NOMO-1 treated with dmso at 0.1 percent for 144 hours (cell line): Measurements from ENCODE around the gene NAXE.
A peak's percentile ranks its signal among the peaks of the same experiment; 100 is the strongest.

ENCODE experiments used
- DNase-seq: peaks from one replicate; lab custom pipeline; 2025; ENCODE audit not compliant: unreplicated experiment; lab: John Stamatoyannopoulos, UW

The NAXE gene

DNA sequence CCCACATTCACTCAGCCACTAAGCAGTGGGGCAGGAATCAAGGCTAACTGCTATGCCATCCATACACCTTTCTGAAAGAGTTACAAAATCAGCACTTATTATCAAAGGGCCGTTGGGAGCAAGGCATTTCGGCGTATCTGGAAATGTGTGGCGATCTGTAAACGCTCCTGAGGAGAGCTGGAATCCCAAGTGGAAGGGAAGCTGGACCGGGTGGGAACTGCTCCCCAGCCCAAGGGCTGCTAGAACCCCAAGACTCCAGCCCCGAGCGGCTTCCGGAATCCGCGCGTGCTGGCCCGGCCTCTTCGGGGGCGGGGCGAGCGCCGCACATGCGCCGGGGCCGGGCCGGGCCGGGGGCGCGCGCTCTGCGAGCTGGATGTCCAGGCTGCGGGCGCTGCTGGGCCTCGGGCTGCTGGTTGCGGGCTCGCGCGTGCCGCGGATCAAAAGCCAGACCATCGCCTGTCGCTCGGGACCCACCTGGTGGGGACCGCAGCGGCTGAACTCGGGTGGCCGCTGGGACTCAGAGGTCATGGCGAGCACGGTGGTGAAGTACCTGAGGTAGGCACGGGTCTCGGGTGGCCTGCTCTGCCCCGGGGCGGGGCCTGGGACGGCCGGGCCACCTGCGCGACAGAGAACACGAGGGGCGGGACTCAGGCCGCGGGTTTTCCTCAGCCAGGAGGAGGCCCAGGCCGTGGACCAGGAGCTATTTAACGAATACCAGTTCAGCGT, at the start of gene NAXE:
TSS of gene NAXE (plus strand) at position 345 of the 726 bp plus-strand sequence. CDS start at position 374, 29 bp downstream.
- DNase-seq: no peak

- DNase-seq: no peak
Observed at GRCh38 chr1:156543066-156543465, 48.5 kb upstream of the NAXE start.

GRCh38 chr1:156544592-156545102, 46.9 kb upstream of the NAXE start:
- DNase-seq: no peak

DNA sequence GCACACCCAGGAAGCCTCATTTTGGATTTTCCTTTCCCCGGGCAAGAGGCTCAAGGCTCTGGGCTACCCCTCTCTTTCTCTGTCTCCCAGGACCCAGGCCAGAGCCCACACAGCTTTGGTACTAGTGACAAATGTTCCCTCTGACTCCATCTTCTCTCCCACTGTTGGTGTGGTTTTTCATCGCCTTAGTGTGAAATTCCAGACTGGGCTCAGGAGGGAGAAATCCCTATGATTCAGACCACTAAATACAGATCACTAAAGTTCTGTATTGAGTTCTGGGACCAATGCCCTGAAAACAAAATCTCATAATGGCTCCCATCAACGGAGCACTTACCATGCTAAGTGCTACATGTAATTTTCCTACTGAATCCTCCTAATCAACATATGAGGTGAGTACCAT, 45.3 kb upstream of the NAXE start:
- DNase-seq: no peak

GRCh38 chr1:156547434-156547833, 44.1 kb upstream of the NAXE start:
- DNase-seq: no peak

DNA sequence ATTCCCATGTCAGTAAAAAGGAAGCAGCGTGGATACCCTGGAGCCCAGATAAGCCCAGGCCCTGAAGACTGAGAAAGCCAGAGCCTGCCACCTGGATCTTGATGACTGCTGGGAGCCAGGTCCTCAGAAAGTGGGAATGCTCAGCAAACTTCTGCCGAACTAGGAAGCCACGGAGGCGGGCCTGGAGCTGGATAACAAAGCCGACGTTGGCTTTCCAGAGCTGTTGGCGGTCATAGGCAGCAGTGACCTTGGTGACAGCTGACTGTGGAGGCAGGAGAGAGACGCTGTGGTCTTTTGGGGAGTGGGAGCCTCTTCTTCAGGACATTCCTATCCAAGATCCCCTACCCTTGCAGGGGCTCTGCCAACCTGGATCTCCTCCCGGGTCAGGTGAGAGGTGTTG, 43.6 kb upstream of the NAXE start:
- DNase-seq: no peak

DNA sequence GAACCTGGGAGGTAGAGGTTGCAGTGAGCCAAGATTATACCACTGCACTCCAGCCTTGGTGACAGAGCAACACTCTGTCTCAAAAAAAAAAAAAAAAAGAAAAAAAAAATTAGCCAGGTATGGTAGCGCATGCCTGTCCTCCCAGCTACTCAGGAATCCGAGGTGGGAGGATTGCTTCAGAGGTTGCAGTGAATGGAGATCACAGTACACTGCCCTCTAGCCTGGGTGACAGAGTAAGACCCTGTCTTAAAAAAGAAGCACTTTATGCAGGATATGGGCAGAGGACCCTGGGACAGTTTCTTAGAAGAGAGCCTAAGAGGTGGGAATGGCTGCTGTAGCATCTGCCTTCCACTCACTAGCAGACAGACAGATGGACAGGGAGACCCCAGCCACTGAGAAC, 42.2 kb upstream of the NAXE start:
- DNase-seq: no peak

GRCh38 chr1:156549831-156550230, 41.7 kb upstream of the NAXE start:
- no peak for DNase-seq

DNA sequence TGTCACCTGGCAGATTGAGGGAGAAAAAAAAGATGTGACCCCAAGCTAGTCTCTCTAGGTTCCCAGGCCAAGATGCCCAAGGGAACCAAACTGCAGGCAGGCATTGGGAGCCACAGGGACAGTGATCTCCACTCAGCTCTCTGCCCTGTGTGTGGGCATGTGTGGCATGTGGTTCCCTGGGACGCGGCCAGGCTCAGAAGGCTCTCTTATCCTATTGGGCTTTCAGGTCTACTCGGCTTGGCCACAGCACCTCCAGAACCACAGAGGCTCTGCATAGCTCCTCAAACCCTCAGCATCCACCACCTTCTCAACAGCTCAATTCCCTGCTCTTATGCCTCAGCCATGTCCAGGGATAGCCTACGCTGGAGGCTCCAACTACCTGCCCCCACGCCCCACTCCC, 41.2 kb upstream of the NAXE start:
- no peak for DNase-seq

DNA sequence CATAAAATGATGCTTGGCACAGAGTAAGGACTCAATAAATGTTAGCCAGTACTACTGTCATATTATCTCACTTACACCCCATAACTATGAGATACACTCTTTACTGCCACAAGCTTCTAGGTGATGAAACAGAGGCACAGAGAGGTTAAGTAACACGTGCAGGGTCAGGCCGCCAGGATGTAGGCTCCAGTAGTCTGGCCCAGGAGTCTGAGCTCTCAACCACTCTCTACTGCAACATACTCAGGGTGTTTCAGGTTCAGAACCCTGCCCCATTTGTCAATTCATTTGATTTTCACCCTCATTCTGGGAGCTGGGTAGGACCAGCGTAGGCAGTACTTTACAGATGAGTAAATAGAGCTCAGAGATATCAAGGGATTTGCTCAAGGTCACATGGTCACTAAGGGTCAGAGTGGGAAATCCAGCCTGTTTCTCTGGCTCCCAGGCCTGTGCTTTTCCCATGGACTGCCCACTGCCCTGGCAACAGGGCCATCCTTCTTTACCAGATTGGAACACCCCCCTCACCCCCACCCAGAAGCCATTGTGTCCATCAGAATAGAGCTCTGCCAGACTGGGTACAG, 40.4 kb upstream of the NAXE start:
- DNase-seq: no peak

DNA sequence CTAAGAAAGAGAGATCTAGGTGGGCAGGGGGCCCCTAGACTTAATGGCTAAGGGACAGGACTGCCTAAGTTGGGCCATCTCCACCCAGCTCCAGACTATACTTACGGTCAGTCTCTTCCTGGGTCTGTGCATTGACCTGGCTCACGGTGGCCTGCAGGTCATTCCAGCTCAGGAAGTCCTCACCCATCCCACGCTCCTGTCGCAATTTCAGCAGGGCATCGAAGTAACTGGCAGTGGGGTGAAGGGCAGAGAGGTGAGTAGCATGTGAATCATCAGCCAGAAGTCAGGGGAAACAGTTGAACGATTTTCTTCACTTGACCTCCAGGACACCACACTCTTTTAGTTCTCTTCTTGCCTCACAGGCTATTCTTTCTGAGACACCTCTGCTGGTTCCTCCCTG, 39.7 kb upstream of the NAXE start:
- peak; percentile 6 for DNase-seq

DNA sequence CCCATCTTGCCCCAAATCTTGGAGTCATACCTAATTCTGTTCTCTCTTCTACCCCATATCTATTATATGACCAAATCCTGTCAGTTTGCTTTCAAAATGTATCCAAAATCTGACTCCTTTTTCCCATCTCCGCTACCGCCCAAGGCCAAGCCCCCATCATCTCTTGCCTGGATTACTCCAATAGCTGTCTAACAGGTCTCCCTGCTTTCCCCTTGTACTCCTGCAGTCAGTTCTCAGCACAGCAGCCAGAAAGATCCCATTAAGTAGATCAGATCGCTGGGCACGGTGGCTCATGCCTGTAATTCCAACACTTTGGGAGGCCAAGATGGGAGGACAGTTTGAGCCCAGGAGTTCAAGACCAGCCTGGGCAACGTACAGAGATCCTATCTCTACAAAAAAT, 39.1 kb upstream of the NAXE start:
- DNase-seq: no peak

DNA sequence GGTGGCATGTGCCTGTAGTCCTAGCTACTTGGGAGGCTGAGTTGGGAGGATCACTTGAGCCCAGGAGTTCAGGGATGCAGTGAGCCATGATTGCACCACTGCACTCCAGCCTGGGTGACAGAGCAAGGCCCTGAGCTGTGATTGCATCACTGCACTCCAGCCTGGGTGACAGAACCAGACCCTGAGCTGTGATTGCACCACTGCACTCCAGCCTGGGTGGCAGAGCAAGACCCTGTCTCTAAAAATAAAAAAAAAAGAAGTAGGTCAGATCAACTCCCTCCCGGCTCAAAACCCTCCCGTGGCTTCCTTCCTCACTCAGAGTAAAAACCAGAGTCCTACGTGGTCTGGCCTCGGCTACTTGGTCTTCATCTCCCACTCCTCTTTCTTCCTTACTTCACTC, 38.6 kb upstream of the NAXE start:
- peak; percentile 67 for DNase-seq

DNA sequence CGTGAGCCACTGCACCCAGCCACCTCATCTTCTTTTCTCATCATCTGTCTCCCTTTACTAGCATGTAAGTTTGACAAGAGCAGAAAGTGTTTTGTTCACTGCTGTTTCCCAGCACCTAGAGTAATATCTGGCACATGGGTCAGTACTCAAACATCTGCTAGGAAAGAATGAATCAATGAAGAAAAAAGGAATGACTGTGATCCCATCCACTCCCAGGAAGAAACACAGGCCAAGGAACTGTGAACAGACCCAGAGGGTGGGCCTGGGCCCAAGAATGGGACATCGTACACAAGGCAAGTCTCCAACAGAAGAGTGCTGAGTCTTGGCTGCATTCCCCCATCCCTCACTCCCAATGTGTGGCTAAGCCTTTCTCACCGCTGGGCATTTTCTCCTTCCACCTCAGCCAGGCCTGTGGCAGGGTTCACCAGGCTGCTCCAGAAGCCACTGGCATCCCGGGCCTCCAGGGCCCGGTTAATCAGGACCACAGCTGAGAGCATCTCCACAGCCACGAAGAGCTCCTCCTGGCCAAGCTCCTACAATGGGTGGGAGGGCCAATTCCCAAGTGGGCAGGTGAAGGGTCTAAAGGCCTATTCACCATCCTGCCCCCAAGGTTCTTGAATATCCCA, 37.6 kb upstream of the NAXE start:
- DNase-seq: no peak

DNA sequence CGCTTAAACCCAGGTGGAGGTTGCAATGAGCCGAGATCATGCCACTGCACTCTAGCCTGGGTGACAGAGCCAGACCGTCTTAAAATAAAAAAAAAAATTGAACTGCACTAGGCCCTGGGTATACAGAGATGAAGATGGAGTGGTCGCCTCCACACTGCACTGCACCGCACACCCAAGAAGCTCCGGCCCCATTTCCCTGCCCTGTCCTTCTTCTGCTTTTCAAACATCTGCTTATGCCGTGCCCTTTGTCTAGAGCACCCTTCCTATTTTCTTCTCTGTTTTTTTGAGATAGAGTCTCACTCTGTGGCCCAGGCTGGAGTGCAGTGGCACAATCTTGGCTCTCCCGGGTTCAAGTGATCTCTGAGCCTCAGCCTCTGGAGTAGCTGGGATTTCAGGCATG, 36.6 kb upstream of the NAXE start:
- no peak for DNase-seq

GRCh38 chr1:156555715-156556114, 35.9 kb upstream of the NAXE start:
- DNase-seq: no peak

DNA sequence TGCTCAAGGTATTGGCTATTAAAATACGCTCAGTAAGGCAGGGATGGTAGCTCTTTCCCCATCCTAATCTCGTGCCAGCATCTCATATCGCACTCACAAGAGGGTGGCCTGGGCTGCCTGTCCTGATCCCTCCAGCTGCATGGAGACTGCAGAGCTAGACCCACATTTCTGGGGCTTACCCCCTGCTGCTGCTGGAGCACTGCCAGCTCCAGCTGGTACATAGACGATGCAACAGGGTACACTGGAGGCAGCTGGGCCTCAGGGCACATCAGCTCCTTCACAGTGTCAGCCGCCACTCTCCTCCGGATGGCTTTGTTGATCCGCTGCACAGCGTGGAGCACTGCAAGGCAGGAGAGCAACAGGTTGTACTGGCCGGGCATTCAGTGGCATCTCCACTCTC, 35.2 kb upstream of the NAXE start:
- no peak for DNase-seq

GRCh38 chr1:156559086-156559796, 32.3 kb upstream of the NAXE start:
- DNase-seq: no peak

DNA sequence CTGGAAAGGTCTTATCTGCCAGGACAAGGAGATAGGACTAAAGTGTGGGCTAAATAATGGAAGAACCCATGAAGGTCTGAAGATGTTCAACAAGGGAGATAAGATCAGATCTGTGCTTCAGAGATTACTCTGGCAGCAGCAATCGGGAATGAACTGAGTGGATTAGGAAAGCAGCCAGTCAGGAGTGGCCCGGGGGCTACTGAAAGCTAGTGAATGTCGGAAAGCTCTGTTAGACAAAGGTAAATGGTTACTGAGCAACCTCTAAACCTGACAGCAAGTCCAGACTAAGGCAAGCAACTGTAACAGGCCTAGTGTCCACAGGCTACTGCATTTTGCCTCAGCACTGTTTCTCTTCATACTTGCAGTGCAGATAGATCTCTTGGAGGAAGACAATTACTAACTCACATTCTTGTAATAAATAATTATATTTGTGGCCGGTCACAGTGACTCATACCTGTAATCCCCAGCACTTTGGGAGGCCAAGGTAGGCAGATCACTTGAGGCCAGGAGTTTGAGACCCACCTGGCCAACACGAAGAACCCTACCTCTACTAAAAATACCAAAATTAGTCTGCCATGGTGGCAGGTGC, 31.7 kb upstream of the NAXE start:
- no peak for DNase-seq

DNA sequence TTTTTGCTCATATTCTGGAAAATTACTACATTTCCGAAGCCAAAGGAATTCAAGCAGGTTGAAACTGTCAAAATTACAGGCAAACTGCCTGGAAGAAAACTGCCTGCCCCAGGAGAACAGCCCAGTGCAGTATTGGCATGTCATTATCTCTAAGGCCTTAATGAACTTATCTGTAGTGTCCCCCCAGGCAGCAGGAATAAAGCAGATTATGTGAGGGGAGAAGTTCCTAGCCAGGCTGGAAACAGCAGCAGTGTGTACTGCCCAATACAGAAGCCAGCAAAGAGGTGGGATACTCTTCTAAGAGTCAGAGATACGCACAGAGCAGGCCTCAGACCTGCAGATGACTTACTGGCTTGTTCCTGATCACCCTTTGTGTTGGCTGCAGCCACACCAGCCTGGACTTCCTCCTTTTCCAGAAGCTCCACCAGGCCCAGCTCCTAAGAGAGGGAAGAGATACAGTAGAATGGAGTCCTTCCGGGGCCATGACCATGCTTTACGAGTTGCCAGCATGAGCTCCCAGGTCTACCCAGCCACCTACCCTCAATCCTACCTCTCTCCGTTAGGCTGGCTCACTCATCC, 30.9 kb upstream of the NAXE start:
- DNase-seq: no peak

DNA sequence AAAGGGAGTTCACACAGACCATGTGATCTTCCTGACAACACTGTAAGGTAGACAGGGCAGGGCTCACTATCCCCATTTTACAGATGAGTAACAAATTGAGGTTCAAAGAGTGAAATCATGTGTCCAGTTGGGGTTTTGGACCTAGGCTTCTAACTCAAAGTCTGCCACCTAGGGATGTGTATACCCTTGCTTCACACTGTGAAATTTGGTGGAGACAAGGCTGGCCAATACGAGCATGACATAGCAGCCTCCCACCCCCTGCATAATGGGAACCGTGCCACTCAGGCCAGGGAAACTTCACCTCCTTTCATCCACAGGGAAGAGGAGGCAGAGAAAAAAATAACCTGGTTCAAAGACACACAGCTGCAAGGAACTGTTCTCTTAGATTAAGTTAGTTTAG, 26.1 kb upstream of the NAXE start:
- no peak for DNase-seq
